ENCODE measurements around the gene TARBP1. TPM values are rescaled to one million over a fixed set of nuclear protein-coding genes. Genes with fewer than 3 reads are reported as not detected.
"Not testable (repeated sequence)": the region's sequence is repeated elsewhere in the genome, so short reads cannot be mapped to it uniquely, and the experiment has no call there.

Gene TARBP1
- total RNA-seq, 1 donor from 2014 or later = 20.9 TPM

- Histone ChIP-seq H3K27ac (no peak overlapping the region), H3K4me3 (no peak overlapping the region), H3K9me3 (no peaks in the 10 kb centered on the region), H3K27me3 (no peaks in the 10 kb centered on the region), H3K4me1 (no peaks in the 10 kb centered on the region), H3K36me3 (no peaks in the 10 kb centered on the region)
- no peak for TF ChIP-seq CTCF (IDR thresholded peaks at IDR 0.05)
- TF ChIP-seq POLR2A (IDR thresholded peaks at IDR 0.05) = no peak
- TF ChIP-seq POLR2AphosphoS5 (IDR thresholded peaks at IDR 0.05; ENCODE audit: insufficient read depth in 1 of 2, low read depth in 1 of 2) = no peak
- intact Hi-C loops (cut with DNase I) = no loop called here
- no peak for DNase-seq (ENCODE audit: extremely low spot score in 2 of 2)
Measured at GRCh38 chr1:234393190-234393589, 85.8 kb downstream of the TARBP1 start.

DNA sequence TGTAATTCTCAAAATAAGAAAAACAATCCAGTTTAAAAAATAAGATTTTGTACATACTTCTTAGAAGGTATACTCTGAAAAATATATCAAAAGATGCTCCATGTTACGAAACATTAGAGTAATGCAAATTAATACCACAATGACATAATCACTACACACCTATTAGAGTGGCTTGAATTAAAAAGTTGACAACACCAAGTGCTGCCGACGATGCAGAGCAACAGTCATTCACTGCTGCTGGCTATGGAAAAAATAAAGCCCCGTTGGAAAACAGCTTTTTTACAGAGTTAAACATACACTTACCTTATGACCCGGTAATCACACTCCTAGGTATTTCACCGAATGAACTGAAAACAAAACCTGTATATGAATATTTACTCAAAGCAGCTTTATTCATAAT is 90.9 kb downstream of the TARBP1 start:
- Histone ChIP-seq H3K27me3 (no peaks in the 10 kb centered on the region), H3K4me3 (no peak overlapping the region), H3K27ac (no peak overlapping the region), H3K36me3 (peaks cover 0 to 10% of the 10 kb centered on the region in 2 donors), H3K9me3 (no peaks in the 10 kb centered on the region), H3K4me1 (no peaks in the 10 kb centered on the region)
- DNase-seq (ENCODE audit: extremely low spot score in 2 of 2) = no peak
- intact Hi-C loops (cut with DNase I) = no loop called here
- no peak for TF ChIP-seq POLR2A (IDR thresholded peaks at IDR 0.05)
- TF ChIP-seq POLR2AphosphoS5 (IDR thresholded peaks at IDR 0.05; ENCODE audit: insufficient read depth in 1 of 2, low read depth in 1 of 2) = no peak
- TF ChIP-seq CTCF (IDR thresholded peaks at IDR 0.05) = no peak

DNA sequence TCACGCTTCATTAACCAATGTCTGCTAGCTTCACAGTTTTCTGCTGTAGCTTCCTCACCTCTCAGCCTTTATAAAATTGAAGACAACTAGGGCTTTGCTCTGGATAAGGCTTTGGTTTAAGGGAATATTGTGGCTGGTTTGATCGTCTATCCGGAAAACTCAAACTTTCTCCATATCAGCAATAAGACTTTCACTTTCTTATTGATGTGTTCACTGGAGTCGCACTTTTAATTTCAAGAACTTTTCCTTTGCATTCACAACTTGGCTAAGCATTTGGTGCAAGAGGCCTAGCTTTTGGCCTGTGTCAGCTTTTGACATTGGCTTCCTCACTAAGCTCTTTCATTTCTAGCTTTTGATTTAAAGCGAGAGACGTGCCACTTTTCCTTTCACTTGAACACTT is 92.9 kb downstream of the TARBP1 start:
- Histone ChIP-seq H3K4me3 (no peak overlapping the region), H3K36me3 (peaks cover 0 to 10% of the 10 kb centered on the region in 2 donors), H3K27me3 (no peaks in the 10 kb centered on the region), H3K9me3 (no peaks in the 10 kb centered on the region), H3K4me1 (no peaks in the 10 kb centered on the region), H3K27ac (no peak overlapping the region)
- intact Hi-C loops (cut with DNase I) = no loop called here
- DNase-seq (ENCODE audit: extremely low spot score in 2 of 2) = no peak
- no peak for TF ChIP-seq POLR2AphosphoS5 (IDR thresholded peaks at IDR 0.05; ENCODE audit: insufficient read depth in 1 of 2, low read depth in 1 of 2)
- no peak for TF ChIP-seq POLR2A (IDR thresholded peaks at IDR 0.05)
- TF ChIP-seq CTCF (IDR thresholded peaks at IDR 0.05) = no peak

DNA sequence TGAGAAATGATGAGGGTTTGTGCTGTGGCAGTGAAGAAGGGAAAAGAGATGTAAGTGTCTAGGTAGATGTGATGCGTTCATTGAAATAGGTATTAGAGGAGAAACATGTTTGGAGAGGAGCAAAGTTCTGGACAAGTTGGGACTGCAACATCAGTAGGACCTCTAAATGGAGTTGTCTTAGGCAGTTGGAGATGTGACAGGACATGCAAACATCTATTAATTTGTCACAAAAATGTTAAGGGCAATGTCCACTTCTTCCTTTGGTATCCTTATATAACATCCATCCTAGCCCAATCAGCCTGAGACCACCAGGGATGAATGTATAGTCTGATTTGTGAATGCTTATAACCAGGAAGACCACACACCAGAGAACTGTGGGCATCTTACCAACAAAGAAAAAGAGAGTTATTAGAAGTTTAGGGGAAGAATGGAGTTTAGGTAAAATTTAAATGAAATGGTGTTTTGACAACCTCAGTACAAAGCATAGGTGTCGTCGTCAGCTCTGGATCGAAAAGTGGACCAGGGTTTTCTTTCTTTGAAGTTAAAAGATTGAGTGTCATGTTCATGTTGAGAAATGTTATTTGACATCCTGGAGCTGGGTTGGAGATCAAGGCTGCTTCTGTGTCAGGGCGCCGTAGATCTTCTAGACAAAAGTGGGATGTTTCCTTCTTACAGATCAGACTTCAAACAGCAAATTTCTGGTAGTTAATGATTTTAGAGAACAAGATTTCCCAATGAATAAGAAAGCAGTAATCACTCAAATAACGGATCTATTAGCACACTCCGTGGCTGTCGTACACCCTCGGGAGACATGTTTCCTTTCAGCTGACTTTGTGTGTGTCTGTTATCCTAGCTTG is 97.1 kb downstream of the TARBP1 start:
- H3K4me3 ChIP-seq = no peak overlapping the region
- DNase-seq (ENCODE audit: extremely low spot score in 2 of 2) = no peak
- intact Hi-C loops (cut with DNase I) = no loop called here
- H3K27ac ChIP-seq = no peak overlapping the region
- no peaks in the 10 kb centered on the region for H3K9me3 ChIP-seq
- H3K27me3 ChIP-seq = no peaks in the 10 kb centered on the region
- no peaks in the 10 kb centered on the region for H3K4me1 ChIP-seq
- peaks cover 0 to 35% of the 10 kb centered on the region in 2 donors for H3K36me3 ChIP-seq
- TF ChIP-seq CTCF (IDR thresholded peaks at IDR 0.05) (no peak), POLR2A (IDR thresholded peaks at IDR 0.05) (no peak), POLR2AphosphoS5 (IDR thresholded peaks at IDR 0.05; ENCODE audit: insufficient read depth in 1 of 2, low read depth in 1 of 2) (no peak)

- intact Hi-C loops (cut with DNase I); DNase-seq (ENCODE audit: extremely low spot score in 2 of 2): not testable (repeated sequence)
- H3K36me3 ChIP-seq = peaks cover 0 to 48% of the 10 kb centered on the region in 2 donors
Measured at GRCh38 chr1:234379591-234380109, 99.3 kb downstream of the TARBP1 start.

More at GRCh38 chr1:234379591-234380109, 99.3 kb downstream of the TARBP1 start:
- H3K27ac ChIP-seq, H3K27me3 ChIP-seq, H3K9me3 ChIP-seq, H3K4me3 ChIP-seq: not testable (repeated sequence)
- H3K4me1 ChIP-seq = peaks cover 17% of the 10 kb centered on the region

Measured in vagina (tissue), 2 donors.